ENCODE results near the gene DCST1.

The DCST1 gene

DNA sequence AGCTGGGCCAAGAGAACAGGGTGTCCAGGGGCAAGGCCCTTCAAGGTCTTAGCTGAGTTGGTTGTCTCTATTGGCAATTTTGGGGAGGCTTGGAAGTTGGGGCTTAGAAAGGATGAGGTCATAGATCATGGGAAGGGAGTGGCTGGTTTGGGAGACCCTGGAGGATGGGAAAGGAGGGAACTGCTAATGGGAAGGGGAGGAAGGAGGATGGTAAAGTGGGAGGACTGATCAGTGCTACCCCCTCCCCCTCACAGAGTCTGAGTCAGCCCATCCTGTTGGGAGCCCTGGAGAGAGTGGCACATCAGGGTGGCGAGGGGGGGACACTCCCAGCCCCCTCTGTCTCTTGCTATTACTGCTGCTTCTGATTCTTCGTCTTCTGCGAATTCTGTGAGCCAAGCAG is 35.0 kb downstream of the DCST1 start:
- H3K27ac ChIP-seq (replicated peaks): no peak overlapping the region
- TF ChIP-seq GABPA (IDR thresholded peaks at IDR 0.05; ENCODE audit: low read depth) (no peak), POLR2AphosphoS5 (IDR thresholded peaks at IDR 0.05; ENCODE audit: low read depth) (no peak), SPI1 (IDR thresholded peaks at IDR 0.05; ENCODE audit: borderline replicate concordance, low read depth) (no peak)
- TF ChIP-seq, protein P1, sequence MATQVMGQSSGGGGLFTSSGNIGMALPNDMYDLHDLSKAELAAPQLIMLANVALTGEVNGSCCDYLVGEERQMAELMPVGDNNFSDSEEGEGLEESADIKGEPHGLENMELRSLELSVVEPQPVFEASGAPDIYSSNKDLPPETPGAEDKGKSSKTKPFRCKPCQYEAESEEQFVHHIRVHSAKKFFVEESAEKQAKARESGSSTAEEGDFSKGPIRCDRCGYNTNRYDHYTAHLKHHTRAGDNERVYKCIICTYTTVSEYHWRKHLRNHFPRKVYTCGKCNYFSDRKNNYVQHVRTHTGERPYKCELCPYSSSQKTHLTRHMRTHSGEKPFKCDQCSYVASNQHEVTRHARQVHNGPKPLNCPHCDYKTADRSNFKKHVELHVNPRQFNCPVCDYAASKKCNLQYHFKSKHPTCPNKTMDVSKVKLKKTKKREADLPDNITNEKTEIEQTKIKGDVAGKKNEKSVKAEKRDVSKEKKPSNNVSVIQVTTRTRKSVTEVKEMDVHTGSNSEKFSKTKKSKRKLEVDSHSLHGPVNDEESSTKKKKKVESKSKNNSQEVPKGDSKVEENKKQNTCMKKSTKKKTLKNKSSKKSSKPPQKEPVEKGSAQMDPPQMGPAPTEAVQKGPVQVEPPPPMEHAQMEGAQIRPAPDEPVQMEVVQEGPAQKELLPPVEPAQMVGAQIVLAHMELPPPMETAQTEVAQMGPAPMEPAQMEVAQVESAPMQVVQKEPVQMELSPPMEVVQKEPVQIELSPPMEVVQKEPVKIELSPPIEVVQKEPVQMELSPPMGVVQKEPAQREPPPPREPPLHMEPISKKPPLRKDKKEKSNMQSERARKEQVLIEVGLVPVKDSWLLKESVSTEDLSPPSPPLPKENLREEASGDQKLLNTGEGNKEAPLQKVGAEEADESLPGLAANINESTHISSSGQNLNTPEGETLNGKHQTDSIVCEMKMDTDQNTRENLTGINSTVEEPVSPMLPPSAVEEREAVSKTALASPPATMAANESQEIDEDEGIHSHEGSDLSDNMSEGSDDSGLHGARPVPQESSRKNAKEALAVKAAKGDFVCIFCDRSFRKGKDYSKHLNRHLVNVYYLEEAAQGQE (IDR thresholded peaks at IDR 0.05; ENCODE audit: insufficient replicate concordance, low read depth): no peak
- TF ChIP-seq, protein P2, sequence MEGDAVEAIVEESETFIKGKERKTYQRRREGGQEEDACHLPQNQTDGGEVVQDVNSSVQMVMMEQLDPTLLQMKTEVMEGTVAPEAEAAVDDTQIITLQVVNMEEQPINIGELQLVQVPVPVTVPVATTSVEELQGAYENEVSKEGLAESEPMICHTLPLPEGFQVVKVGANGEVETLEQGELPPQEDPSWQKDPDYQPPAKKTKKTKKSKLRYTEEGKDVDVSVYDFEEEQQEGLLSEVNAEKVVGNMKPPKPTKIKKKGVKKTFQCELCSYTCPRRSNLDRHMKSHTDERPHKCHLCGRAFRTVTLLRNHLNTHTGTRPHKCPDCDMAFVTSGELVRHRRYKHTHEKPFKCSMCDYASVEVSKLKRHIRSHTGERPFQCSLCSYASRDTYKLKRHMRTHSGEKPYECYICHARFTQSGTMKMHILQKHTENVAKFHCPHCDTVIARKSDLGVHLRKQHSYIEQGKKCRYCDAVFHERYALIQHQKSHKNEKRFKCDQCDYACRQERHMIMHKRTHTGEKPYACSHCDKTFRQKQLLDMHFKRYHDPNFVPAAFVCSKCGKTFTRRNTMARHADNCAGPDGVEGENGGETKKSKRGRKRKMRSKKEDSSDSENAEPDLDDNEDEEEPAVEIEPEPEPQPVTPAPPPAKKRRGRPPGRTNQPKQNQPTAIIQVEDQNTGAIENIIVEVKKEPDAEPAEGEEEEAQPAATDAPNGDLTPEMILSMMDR (IDR thresholded peaks at IDR 0.05; ENCODE audit: insufficient read depth, low read length): no peak
- no peak for DNase-seq (ENCODE audit: low read depth in 1 of 2, low spot score in 1 of 2)
- no peak overlapping the region for H3K4me3 ChIP-seq (replicated peaks; ENCODE audit: insufficient read depth, low read length)
- H3K27me3 ChIP-seq (ENCODE audit: insufficient read depth, poor library complexity, severe bottlenecking): peaks cover 2% of the 10 kb centered on the region

DNA sequence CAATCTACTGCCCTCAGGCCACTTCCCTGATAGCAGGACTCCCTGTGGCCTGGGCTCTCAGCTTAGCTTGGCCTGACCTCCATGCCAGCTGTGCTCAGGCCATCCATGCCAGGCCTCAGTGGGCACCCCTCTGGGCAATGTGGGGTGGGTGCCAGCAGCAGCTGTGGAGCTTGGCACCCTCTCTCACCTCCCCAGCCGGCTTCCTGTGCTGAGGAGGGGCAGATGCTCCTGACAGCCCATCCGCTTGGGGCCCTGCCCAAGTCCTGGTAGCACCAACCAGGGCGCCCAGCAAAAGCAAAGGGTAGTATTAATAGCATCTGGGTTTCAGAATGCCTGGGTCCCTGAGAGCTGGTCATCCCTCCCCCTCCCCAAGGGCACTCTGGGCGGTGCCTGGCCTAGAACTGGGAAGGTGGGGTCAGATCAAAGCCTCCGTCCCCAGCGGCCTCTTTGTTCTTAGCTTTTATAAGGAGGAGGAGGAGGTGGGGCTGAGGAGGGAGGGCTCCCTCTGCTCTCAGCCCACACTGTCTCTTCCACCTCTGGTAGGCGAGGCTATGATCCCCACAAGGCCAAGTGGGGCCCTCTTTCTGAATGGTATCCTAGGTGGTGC is 36.0 kb downstream of the DCST1 start:
- Histone ChIP-seq H3K4me3 (replicated peaks; ENCODE audit: insufficient read depth, low read length) (no peak overlapping the region), H3K27ac (replicated peaks) (no peak overlapping the region), H3K27me3 (ENCODE audit: insufficient read depth, poor library complexity, severe bottlenecking) (peaks cover 2% of the 10 kb centered on the region)
- DNase-seq (ENCODE audit: low read depth in 1 of 2, low spot score in 1 of 2): no peak
- TF ChIP-seq, protein P2 (IDR thresholded peaks at IDR 0.05; ENCODE audit: insufficient read depth, low read length): no peak
- TF ChIP-seq GABPA (IDR thresholded peaks at IDR 0.05; ENCODE audit: low read depth): no peak

DNA sequence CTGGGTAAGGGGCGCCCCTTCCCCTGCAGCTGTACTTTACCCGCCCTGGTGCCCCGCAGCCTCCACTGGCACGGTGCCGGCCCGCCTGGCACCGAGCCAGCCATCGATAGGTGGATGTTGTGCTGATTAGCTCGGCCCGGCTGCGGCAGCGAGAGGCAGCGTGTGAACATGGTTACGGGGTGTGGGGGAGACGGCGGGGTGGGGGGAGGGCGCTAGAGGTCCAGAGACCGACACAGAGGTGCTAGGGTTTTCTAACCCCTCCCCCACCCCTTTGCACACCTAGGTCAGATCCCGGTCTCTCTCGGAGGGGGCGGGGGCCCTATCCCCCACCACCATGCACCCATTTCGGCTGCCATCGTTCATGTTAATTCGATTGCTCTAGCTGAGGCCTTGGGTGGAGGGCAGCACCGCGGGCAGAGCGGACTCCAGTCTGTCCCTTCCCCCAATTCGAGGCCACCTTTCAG is 36.6 kb downstream of the DCST1 start:
- Histone ChIP-seq H3K27ac (replicated peaks) (no peak overlapping the region), H3K4me3 (replicated peaks; ENCODE audit: insufficient read depth, low read length) (no peak overlapping the region), H3K27me3 (ENCODE audit: insufficient read depth, poor library complexity, severe bottlenecking) (peaks cover 2% of the 10 kb centered on the region)
- TF ChIP-seq, protein P2 (IDR thresholded peaks at IDR 0.05; ENCODE audit: insufficient read depth, low read length): no peak
- TF ChIP-seq GABPA (IDR thresholded peaks at IDR 0.05; ENCODE audit: low read depth) (no peak), SPI1 (IDR thresholded peaks at IDR 0.05; ENCODE audit: borderline replicate concordance, low read depth) (no peak), POLR2AphosphoS5 (IDR thresholded peaks at IDR 0.05; ENCODE audit: low read depth) (no peak)
- TF ChIP-seq, protein P1 (IDR thresholded peaks at IDR 0.05; ENCODE audit: insufficient replicate concordance, low read depth): no peak
- DNase-seq (ENCODE audit: low read depth in 1 of 2, low spot score in 1 of 2): no peak
